Activated T-helper 9 cell treated with anti-CD3 and anti-CD28 coated beads, Interleukin-2, amount 50 U/mL, for 16 hours (primary cell): ENCODE results near the gene PDE8B.
"Not testable (repeated sequence)": the region's sequence is repeated elsewhere in the genome, so short reads cannot be mapped to it uniquely, and the experiment has no call there.

Experiments
- DNase-seq: peaks from one replicate; pipeline ENCODE4 v3.0.0-alpha.2; 2020; ENCODE audit warnings: low read depth

Gene PDE8B

DNA sequence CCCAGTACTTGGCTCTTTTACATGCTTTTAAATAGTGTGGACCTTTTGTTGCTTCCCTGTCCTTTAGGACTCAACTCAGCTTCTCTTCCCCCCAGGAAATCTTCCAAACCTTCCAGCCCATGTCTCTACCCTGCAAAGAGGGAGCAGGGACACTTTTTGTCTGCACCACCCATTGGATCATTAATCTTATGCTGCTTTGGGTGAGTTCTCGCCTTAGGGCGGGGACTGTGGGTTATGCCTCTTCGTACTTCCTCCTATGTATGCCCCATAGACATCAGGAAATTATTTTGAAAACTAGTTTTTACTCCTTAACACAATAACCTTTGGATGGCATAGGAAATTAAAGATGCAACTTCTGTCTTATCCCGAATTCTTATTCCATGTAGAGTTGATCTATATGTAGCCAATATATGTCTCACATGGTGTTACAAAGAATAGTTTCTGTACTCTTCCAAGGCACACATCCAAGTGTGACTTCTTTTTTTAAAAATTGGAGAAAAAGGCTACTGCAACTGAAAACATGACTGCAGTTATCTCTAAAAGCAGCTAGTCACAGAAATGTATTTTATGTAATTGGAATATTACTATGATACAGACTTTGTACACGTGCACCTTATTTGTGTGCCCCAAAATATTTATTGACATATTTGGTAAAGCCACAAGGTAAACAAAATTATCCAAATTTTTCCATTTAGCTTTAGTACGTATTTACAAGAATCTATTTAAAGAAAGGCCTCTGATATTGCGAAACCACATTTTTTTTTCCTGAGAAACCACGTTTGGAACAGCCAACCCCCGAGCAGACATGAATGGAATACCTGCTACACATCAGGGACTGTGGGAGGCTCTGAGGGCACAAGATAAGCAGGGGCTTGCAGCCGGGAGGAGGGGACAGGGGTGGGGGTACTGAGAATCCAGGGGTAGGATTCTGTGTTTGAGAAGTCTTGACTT, 148.1 kb downstream of the PDE8B start:
- no peak for DNase-seq

DNA sequence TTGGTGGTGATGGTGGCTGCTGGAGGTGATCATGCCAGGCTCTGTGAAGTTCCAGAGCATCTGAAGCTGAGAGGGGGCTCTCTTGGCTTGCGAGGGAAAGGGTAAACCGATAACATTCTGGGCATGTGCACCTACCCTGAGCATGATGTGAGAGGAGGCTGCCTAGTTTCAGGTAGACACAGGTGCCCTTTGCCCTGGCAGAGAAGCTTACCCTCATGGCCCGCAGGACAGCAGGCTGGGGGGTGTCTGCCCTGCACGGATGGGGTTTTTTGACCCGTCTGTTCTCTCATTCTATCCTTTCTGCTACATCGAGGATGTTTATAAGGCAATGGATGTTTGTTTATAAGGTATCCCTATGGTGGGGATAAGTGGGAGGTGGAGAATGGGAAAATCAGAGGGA, 148.8 kb downstream of the PDE8B start:
- DNase-seq = no peak

DNA sequence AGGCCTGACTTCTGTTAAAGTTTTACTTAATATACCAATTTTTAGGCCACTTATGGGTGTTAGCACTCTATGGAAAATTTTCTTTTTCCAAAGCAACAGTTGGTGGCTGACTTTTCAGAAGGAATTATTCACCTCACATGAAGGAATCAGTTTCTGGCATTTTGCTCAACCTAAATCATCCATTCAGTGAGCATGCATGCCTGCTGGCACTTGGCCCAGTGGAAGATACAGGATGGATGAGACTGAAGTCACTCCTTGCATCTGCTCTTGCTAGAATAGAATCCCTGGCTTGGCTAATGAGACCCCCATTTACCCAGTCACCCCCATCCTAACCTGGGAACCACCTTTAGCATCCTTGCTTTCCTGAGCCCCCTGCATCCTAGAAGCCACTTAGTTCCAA, 149.9 kb downstream of the PDE8B start:
- no peak for DNase-seq

GRCh38 chr5:77360973-77361372, 150.5 kb downstream of the PDE8B start:
- no peak for DNase-seq

GRCh38 chr5:77366717-77367500, 156.4 kb downstream of the PDE8B start:
- no peak for DNase-seq

DNA sequence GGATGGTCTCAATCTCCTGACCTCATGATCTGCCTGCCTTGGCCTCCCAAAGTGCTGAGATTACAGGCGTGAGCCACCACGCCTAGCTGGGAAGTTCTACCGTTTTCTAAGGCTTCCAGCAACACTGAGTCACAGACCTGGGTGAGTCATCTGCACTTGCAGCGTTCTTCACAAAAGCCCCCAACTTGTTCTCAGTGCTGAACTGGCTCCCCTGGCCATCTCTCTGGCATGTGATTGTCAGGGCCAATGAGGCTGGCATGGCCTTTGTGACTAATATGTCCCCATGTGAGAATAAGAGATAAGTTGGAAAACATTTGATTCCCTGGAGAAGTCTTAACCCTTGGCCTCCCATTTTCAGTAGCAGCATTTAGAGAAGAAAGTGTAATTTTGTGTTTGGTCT, 157.3 kb downstream of the PDE8B start:
- DNase-seq = no peak

DNA sequence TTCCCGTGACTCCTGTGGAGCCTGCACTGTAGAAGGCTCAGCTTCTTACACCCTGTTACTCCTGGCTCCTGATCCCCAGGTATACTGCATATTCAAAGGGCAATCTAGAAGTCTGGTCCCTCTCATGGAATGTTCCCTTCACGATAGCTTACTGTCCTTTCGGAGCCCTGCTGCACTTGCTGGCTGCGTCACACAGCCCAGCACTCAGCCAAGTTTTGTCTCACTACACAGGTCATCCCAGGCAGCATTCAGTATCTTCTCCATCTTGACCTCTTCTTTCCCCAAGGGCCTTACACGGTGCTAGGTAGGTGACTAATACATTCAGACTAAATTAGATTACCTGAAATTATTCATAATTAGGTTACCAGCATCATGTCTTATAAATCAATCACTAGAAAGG, 157.9 kb downstream of the PDE8B start:
- no peak for DNase-seq

DNA sequence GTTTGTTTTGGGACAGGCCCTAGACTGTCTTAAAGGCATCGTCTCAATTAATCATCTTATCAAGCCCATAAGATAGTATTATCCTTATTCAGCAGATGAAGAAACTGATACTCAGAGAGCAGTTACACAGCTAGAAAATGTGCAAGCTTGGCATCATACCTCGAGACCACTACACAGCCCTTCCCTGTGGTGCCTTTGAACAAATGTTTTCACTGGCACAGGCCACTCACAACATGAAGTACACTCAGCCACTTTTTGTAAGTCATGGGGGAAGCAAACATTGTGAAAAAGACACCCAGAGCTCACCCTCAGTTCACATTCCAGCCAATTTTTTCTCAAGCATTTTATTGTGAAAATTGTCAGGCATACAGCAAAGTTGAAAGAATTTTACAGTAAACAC, 159.1 kb downstream of the PDE8B start:
- no peak for DNase-seq

DNA sequence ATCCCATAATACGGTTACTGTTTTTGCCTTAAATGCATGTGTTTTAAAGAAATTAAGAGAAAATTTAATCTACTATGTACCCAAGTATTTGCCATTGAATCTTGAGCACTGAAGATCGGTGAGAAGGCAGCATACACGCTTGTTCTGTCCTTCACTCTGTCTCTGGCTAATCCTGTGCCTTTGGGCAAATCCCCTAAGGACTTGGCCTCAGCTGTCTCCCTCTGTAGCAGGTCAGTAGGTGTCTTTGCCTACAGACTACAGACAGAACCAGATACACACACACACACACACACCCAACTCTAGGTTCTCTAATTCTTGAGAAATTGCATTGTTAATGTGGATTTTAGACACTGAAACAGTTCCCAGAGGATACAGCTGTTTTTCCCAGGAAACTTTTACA, 164.2 kb downstream of the PDE8B start:
- no peak for DNase-seq

DNA sequence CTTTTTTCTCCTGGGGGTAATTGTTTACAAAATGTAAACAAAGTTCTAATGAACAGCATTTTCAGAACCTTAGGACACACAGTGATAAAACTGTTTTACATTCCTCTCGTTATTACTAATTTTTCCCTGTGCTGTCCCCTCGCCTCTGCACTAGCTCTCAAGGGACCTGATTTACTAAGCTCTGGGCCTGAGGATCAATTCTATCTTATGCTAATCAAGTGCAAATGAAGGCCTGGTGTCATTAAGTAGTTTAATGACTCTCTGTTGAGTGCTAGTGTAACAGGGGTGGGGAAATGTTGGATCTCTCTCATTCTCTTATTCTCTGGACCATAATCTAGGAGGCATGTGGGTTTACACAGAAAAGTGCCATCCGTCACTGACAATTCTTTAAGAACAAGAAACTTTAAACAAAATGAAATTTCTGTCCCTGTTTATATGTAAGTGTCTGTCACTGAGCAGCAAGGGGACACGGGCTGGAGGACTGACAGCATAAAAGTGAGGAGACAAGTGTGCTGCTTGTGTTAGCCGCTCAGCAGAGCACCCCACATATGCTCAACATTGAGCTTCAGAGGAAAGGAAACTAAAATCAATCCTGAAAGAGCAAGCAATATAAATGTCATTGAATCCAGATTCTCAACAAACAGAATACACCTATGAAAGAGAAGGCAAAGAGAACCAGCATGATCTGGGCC, 166.3 kb downstream of the PDE8B start:
- DNase-seq = no peak

DNA sequence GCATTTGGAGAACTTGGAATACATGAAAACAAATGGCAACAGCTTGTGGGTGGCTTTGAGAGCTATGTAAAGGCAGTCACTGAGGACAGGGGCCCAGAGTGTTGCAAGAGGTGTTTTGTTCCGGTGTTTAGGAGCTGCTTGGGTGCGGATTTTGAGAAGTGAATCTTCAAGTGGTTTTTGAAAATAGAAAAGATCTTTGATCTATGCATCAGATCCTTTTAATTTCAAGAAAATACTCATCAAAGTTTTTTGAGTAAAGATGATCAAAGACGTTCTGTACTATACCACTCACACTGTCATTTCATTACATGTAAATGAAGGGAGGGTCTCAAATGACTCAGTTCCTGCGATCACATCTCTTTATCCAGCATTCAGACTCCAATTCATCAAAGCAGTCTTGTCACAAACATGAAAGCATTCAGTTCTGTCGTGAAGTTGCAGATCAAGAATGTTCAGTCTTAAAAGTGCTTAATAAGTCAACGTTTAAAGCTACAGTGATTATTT, 169.1 kb downstream of the PDE8B start:
- DNase-seq = peak; percentile 6

- DNase-seq = no peak
Observed at GRCh38 chr5:77380636-77381035, 170.2 kb downstream of the PDE8B start.

DNA sequence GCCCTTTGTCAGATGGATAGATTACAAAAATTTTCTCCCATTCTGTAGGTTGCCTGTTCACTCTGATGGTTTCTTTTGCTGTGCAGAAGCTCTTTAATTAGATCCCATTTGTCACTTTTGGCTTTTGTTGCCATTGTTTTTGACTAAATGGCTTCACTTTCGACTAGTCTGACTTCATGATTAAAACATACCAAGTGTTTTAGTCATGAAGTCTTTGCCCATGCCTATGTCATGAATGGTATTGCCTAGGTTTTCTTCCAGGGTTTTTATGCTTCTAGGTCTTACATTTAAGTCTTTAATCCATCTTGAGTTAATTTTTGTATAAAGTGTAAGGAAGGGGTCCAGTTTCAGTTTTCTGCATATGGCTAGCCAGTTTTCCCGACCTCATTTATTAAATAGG, 172.9 kb downstream of the PDE8B start:
- DNase-seq = not testable (repeated sequence)

DNA sequence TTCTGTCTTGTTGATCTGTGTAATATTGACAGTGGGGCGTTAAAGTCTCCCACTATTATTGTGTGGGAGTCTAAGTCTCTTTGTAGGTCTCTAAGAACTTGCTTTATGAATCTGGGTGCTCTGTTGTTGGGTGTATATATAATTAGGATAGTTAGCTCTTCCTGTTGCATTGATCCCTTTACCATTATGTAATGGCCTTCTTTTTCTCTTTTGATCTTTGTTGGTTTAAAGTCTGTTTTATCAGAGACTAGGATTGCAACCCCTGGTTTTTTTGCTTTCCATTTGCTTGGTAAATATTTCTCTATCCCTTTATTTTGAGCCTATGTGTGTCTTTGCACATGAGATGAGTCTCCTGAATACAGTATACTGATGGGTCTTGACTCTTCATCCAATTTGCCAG, 175.9 kb downstream of the PDE8B start:
- DNase-seq = not testable (repeated sequence)

GRCh38 chr5:77389746-77390145, 179.3 kb downstream of the PDE8B start:
- DNase-seq = no peak

- DNase-seq = no peak
Observed at GRCh38 chr5:77390221-77390620, 179.7 kb downstream of the PDE8B start.

DNA sequence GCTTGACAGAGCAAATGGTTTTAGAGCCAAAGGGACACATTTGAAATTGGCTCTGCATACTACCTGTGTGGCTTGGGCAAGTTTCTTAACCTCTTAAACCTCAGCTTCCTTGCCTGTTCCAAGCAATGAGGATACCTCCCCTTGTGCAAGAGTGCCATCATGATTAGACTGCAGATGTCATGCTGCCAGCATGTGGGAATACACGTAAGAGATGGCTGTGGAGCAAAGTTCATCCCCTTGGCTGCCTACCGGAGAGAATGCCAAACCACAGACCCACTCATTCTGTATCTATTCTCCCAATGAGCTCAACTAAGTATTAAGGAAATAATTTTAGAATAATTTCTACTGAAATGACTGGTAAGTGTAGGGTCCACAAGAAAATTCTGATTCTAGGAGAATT, 180.3 kb downstream of the PDE8B start:
- no peak for DNase-seq

DNA sequence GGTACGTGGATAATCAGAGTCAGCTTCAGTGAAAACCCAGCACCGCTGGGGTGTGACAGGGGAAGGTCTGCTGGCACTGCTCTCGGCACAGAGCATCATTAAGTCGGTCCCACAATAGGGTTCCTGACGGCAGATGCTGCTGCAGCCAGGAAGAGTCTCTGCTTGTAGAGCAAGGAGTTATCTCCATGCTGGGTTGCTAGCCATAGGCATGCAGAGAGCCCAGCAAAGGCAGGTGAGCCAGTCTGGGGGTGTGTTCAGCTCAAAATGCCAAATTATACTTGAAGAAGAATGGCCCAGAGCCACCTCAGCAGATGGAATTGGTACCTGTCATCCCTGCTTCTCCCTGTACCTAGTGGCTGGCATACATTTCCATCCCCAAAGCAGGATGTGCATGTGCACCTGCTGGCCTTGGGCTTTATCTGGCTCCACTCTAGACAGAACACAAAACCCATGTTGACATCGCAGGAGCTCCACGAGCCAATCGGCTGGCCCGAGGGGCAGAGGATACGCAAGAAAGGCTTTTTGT, 180.8 kb downstream of the PDE8B start:
- DNase-seq = no peak

DNA sequence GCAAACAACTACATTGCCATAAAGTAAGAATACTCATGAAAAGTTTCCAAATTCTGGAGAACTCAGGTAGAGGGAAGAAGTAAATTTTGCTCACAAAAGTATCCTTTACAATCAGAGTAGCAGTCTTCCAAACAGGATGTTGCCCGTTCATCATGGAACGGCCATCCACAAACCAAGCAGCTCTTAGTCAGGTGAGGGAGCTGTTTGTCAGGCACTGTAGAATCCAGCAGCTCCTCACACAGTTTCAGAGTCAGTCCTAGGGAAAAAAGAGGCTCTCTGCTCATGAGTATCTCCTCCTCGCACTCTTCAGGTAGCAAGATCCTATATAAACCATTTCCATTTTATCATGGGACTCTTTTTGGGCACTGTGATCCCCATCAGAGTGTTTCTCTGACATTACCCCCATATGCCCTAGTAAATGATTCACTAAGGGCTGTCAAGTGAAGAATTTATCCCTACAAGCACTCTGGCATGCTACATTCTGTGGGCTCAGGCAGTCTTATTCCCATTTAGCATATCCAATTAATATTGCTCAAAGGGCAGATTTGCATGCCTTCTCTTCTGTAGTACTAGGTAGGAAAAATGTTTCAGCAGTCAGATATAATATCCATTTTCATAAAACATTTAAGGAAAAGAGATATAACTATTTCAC, 183.7 kb downstream of the PDE8B start:
- no peak for DNase-seq

- no peak for DNase-seq
Observed at GRCh38 chr5:77396017-77396416, 185.5 kb downstream of the PDE8B start.

GRCh38 chr5:77397686-77398292, 187.3 kb downstream of the PDE8B start:
- DNase-seq = no peak
